Fibroblast of lung (primary cell): ENCODE measurements around the gene HDHD5.

Experiments used
- CTCF ChIP-seq, 2 donors: IDR thresholded peaks in 1 of 2; conservative IDR thresholded peaks in 1 of 2; 1 replicate in 1 of 2; 2 replicates in 1 of 2; pipeline ENCODE4 v1.5.1; 2011 to 2012; ENCODE audit warnings: low read length in 2 of 2, control low read depth in 1 of 2, inconsistent platforms in 1 of 2, low read depth in 1 of 2, mild to moderate bottlenecking in 1 of 2
- EZH2 ChIP-seq: IDR thresholded peaks from 2 replicates; pipeline ENCODE4 v1.5.1; 2012; ENCODE audit warnings: low read length, control low read depth, mild to moderate bottlenecking; ENCODE audit errors: missing control alignments

- no peak for TF ChIP-seq CTCF (conservative IDR thresholded peaks at IDR 0.05 in 1 of 2, IDR thresholded peaks at IDR 0.05 in 1 of 2; ENCODE audit: low read depth in 1 of 2, low read length in 2 of 2)
- no peak for TF ChIP-seq EZH2
These were observed 21.1 kb downstream of the HDHD5 start for GRCh38 chr22:17137861-17138425.
